CD14-positive monocyte (primary cell): Measurements from ENCODE around the gene VPS37C. TPM values are rescaled to one million over a fixed set of nuclear protein-coding genes. Genes with fewer than 3 reads are reported as not detected.

Experiments
- DNase-seq, 3 donors: peaks; one replicate each; pipeline ENCODE4 v3.0.0-alpha.2; 2011 to 2022
- H2AFZ ChIP-seq: 2 replicates; pipeline ENCODE4 v1.6.0; 2012; ENCODE audit warnings: mild to moderate bottlenecking, low read depth, low read length, inconsistent platforms; ENCODE audit not compliant: insufficient read depth, poor library complexity, severe bottlenecking
- H3K27ac ChIP-seq, 2 donors: 1 replicate in 1 of 2; 2 replicates in 1 of 2; pipeline ENCODE4 v1.5.1; 2012 to 2013; ENCODE audit warnings: low read length in 2 of 2, control low read depth in 1 of 2, inconsistent platforms in 1 of 2, low read depth in 1 of 2, mild to moderate bottlenecking in 1 of 2
- H3K27me3 ChIP-seq, 2 donors: one replicate each; pipeline versions ENCODE4 v1.6.0 to v1.6.1; 2011 to 2013; ENCODE audit warnings: low read length in 2 of 2; ENCODE audit not compliant: control insufficient read depth in 2 of 2, insufficient read depth in 2 of 2
- H3K36me3 ChIP-seq, 2 donors: replicated peaks in 1 of 2; 1 replicate in 1 of 2; 2 replicates in 1 of 2; pipeline versions ENCODE4 v1.5.1 to v1.6.1; 2012 to 2013; ENCODE audit warnings: low read length in 2 of 2, control low read depth in 1 of 2, inconsistent platforms in 1 of 2, mild to moderate bottlenecking in 1 of 2; ENCODE audit not compliant: insufficient read depth in 2 of 2, control insufficient read depth in 1 of 2
- H3K4me1 ChIP-seq, 2 donors: 1 replicate in 1 of 2; 2 replicates in 1 of 2; pipeline versions ENCODE4 v1.5.1 to v1.6.1; 2012 to 2013; ENCODE audit warnings: low read length in 2 of 2, control low read depth in 1 of 2, inconsistent platforms in 1 of 2, mild to moderate bottlenecking in 1 of 2, moderate library complexity in 1 of 2; ENCODE audit not compliant: insufficient read depth in 2 of 2, control insufficient read depth in 1 of 2
- H3K4me2 ChIP-seq: replicated peaks from 2 replicates; pipeline ENCODE3; 2012; ENCODE audit warnings: low read length, moderate library complexity, mild to moderate bottlenecking; ENCODE audit not compliant: poor library complexity, severe bottlenecking; ENCODE audit errors: extremely low read depth
- H3K4me3 ChIP-seq, 3 experiments: fragments of 200-600 bp in 1 of 3; sonication (generic) in 1 of 3; replicated peaks in 1 of 3; 1 replicate in 2 of 3; 2 replicates in 1 of 3; pipeline ENCODE4 v1.5.1; 2011 to 2013; ENCODE audit warnings: low read length in 3 of 3, mild to moderate bottlenecking in 3 of 3, control low read depth in 2 of 3, low read depth in 2 of 3, inconsistent platforms in 1 of 3, moderate library complexity in 1 of 3
- H3K79me2 ChIP-seq: 2 replicates; pipeline ENCODE4 v1.6.0; 2012; ENCODE audit warnings: mild to moderate bottlenecking, control low read depth, inconsistent platforms, low read length, moderate library complexity; ENCODE audit not compliant: insufficient read depth
- H3K9ac ChIP-seq: 2 replicates; pipeline ENCODE4 v1.6.0; 2017; ENCODE audit warnings: low read length, mild to moderate bottlenecking; ENCODE audit not compliant: insufficient read depth, poor library complexity, severe bottlenecking
- H3K9me3 ChIP-seq, 2 donors: replicated peaks in 1 of 2; 1 replicate in 1 of 2; 2 replicates in 1 of 2; pipeline versions ENCODE4 v1.5.1 to v1.6.1; 2012 to 2013; ENCODE audit warnings: low read length in 2 of 2, control low read depth in 1 of 2; ENCODE audit not compliant: control insufficient read depth in 1 of 2, insufficient read depth in 1 of 2
- H4K20me1 ChIP-seq: 2 replicates; pipeline ENCODE4 v1.6.0; 2012; ENCODE audit warnings: mild to moderate bottlenecking, low read length, control low read depth, moderate library complexity; ENCODE audit not compliant: insufficient read depth
- H3K27ac Mint-ChIP-seq, 7 donors: one replicate each; pipeline ENCODE4 v1.8.0; 2020; ENCODE audit warnings: mild to moderate bottlenecking in 7 of 7, mixed read lengths in 7 of 7, moderate library complexity in 6 of 7, inconsistent platforms in 2 of 7
- H3K27me3 Mint-ChIP-seq, 3 donors: one replicate each; pipeline ENCODE4 v1.8.0; 2021 to 2022; ENCODE audit warnings: low read depth in 3 of 3, mild to moderate bottlenecking in 3 of 3, mixed read lengths in 3 of 3, moderate library complexity in 3 of 3, inconsistent platforms in 1 of 3
- H3K36me3 Mint-ChIP-seq, 2 donors: one replicate each; pipeline ENCODE4 v1.8.0; 2020; ENCODE audit warnings: mixed read lengths in 2 of 2, inconsistent platforms in 1 of 2, mild to moderate bottlenecking in 1 of 2
- H3K4me1 Mint-ChIP-seq: one replicate; pipeline ENCODE4 v1.8.0; 2020; ENCODE audit warnings: mild to moderate bottlenecking, mixed read lengths
- H3K4me3 Mint-ChIP-seq, 2 donors: one replicate each; pipeline ENCODE4 v1.8.0; 2020; ENCODE audit warnings: mild to moderate bottlenecking in 2 of 2, mixed read lengths in 2 of 2, moderate library complexity in 1 of 2
- H3K9me3 Mint-ChIP-seq, 7 donors: one replicate each; pipeline ENCODE4 v1.8.0; 2020 to 2022; ENCODE audit warnings: mixed read lengths in 7 of 7, mild to moderate bottlenecking in 6 of 7, moderate library complexity in 6 of 7, inconsistent platforms in 2 of 7
- WGBS: methylation state at CpG from one replicate; pipeline ENCODE4 v1.1.5; 2013; ENCODE audit warnings: missing lambda C conversion rate; ENCODE audit not compliant: insufficient coverage; 5-methylcytosine and 5-hydroxymethylcytosine counted together
- intact Hi-C, 2 donors: fragments of 100-400 bp; cut with micrococcal nuclease; formaldehyde crosslinking; loops; one replicate each; pipeline versions ENCODE4 v1.15.0 to v1.15.1; 2023
- polyA plus RNA-seq, 3 donors: library from polyadenylated mRNA; depleted of rRNA in 1 of 3; unstranded in 2 of 3; stranded (reverse) in 1 of 3; fragments of 300-500 nt in 2 of 3; fragments of >200 nt in 1 of 3; fragmentation: Illumina TruSeq in 2 of 3; gene quantifications; 1 replicate in 2 of 3; 2 replicates in 1 of 3; pipeline ENCODE4 v1.2.3, GENCODE V29; 2012 to 2021
- TF ChIP-seq, protein P1 (sequence below): fragments of 200-600 bp; IDR thresholded peaks from one replicate; pipeline ENCODE4 v1.8.0; 2022; ENCODE audit warnings: antibody characterized with exemption, mild to moderate bottlenecking

Gene VPS37C
- polyA plus RNA-seq, 3 donors, result 1.9 to 25.1 (median 3.8) TPM

DNA sequence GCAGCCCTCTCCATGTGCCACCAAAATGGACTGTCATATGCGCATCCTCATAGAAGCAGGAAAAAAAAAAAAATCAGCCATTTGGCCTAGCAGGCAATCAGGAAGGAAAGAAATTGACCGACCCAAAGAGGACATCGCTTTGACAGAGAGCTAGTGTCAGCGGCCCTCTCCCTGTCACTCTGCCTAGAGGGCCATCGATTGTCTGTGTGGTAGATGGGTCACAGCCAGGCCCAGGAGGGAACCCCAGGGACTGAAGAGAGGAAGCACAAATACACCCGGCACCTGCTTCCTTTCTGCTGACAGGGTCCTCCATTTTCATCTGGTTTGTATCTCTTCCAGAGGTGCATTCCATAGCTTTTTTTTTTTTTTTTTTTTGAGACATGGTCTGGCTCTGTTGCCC is 21.8 kb downstream of the VPS37C start:
- no peak for DNase-seq
- Histone ChIP-seq H3K27me3 (no peaks in the 10 kb centered on the region), H3K79me2 (peaks cover 69% of the 10 kb centered on the region), H3K9ac (no peak overlapping the region), H3K9me3 (no peaks in the 10 kb centered on the region), H3K4me3 (no peak overlapping the region), H3K4me2 (no peak overlapping the region), H2AFZ (no peak overlapping the region), H3K36me3 (peaks cover 29 to 54% of the 10 kb centered on the region in 2 donors), H3K4me1 (no peaks in the 10 kb centered on the region), H3K27ac (peak overlapping the region in 1 of 2 donors; percentile 7), H4K20me1 (peaks cover 91% of the 10 kb centered on the region)
- intact Hi-C loops, result loop anchor here in 1 of 2 donors (10.0 kb wide), 1 partner anchor 305 kb away; no protein-coding TSS in a partner anchor
- Mint-ChIP-seq H3K4me1 (peaks cover 8% of the 10 kb centered on the region), H3K36me3 (peaks cover 46 to 72% of the 10 kb centered on the region in 2 donors), H3K4me3 (no peak overlapping the region), H3K27me3 (peaks cover 0 to 2% (median 0%) of the 10 kb centered on the region in 3 donors), H3K9me3 (no peaks in the 10 kb centered on the region), H3K27ac (peak overlapping the region in 3 of 7 donors; percentile 1 to 48 (median 18))
- TF ChIP-seq, protein P1, sequence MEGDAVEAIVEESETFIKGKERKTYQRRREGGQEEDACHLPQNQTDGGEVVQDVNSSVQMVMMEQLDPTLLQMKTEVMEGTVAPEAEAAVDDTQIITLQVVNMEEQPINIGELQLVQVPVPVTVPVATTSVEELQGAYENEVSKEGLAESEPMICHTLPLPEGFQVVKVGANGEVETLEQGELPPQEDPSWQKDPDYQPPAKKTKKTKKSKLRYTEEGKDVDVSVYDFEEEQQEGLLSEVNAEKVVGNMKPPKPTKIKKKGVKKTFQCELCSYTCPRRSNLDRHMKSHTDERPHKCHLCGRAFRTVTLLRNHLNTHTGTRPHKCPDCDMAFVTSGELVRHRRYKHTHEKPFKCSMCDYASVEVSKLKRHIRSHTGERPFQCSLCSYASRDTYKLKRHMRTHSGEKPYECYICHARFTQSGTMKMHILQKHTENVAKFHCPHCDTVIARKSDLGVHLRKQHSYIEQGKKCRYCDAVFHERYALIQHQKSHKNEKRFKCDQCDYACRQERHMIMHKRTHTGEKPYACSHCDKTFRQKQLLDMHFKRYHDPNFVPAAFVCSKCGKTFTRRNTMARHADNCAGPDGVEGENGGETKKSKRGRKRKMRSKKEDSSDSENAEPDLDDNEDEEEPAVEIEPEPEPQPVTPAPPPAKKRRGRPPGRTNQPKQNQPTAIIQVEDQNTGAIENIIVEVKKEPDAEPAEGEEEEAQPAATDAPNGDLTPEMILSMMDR, result no peak
- WGBS, result 25% methylated on average over 5 of the region's 6 CpGs

DNA sequence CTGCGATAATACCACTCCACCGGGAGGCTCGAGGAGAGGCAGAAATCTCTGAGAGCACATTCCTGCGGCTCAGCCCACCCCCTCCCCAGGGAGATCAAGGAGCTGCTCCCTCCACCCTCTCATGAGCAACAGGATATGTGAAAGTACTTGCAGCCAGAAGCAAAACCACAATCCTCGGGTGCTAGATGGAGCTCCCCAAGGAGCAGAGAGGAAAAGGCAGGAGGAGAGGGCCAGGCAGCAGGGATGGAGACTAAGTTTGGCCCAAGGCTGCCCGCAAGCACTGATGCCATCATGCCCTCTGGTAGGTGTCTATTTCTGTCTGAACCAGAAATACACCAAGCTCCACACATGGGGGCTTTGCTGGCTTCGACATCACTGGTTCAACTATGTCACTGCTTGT is 22.3 kb downstream of the VPS37C start:
- WGBS, result 34% methylated on average over 7 of the region's 7 CpGs
- H3K4me3 ChIP-seq, result no peak overlapping the region
- H3K4me1 Mint-ChIP-seq, result peaks cover 8% of the 10 kb centered on the region
- TF ChIP-seq, protein P1, result no peak
- no peak overlapping the region for H3K9ac ChIP-seq
- peak overlapping the region in 1 of 7 donors; percentile 6 for H3K27ac Mint-ChIP-seq
- intact Hi-C loops, result loop anchor here in 1 of 2 donors (10.0 kb wide), 1 partner anchor 304 kb away; no protein-coding TSS in a partner anchor
- H3K4me1 ChIP-seq, result no peaks in the 10 kb centered on the region
- H3K9me3 ChIP-seq, result no peaks in the 10 kb centered on the region
- no peak overlapping the region for H3K4me2 ChIP-seq
- no peaks in the 10 kb centered on the region for H3K9me3 Mint-ChIP-seq
- H3K27me3 Mint-ChIP-seq, result peaks cover 0 to 2% (median 0%) of the 10 kb centered on the region in 3 donors
- DNase-seq, result no peak
- H4K20me1 ChIP-seq, result peaks cover 91% of the 10 kb centered on the region
- no peak overlapping the region for H3K4me3 Mint-ChIP-seq
- H3K79me2 ChIP-seq, result peaks cover 64% of the 10 kb centered on the region
- no peaks in the 10 kb centered on the region for H3K27me3 ChIP-seq
- peaks cover 48 to 73% of the 10 kb centered on the region in 2 donors for H3K36me3 Mint-ChIP-seq
- no peak overlapping the region for H2AFZ ChIP-seq
- H3K27ac ChIP-seq, result peak overlapping the region in 1 of 2 donors; percentile 7
- H3K36me3 ChIP-seq, result peaks cover 33 to 58% of the 10 kb centered on the region in 2 donors
